ENCODE data around the gene KRTAP9-1.
"Not testable (repeated sequence)": the region's sequence is repeated elsewhere in the genome, so short reads cannot be mapped to it uniquely, and the experiment has no call there.

Gene KRTAP9-1

GRCh38 chr17:41184480-41184961 lies 5.2 kb upstream of the KRTAP9-1 start, which contains the start of gene KRTAP4-1:
KRTAP4-1 (minus strand) TSS chr17:41184911; CDS start chr17:41184854, 57 bp downstream.
- DNase-seq: no peak

GRCh38 chr17:41185001-41185400 lies 4.7 kb upstream of the KRTAP9-1 start:
- no peak for DNase-seq

- DNase-seq: no peak
Measured at GRCh38 chr17:41186872-41187271, 2.8 kb upstream of the KRTAP9-1 start.

- no peak for DNase-seq
Measured at GRCh38 chr17:41190328-41190727, 641 bp downstream of the KRTAP9-1 start.

- no peak for DNase-seq
Measured at GRCh38 chr17:41196068-41196467, 6.4 kb downstream of the KRTAP9-1 start.

GRCh38 chr17:41199421-41200078 lies 9.9 kb downstream of the KRTAP9-1 start:
- no peak for DNase-seq

- no peak for DNase-seq
Measured at GRCh38 chr17:41211845-41212466, 22.3 kb downstream of the KRTAP9-1 start.

GRCh38 chr17:41212524-41213169 lies 23.0 kb downstream of the KRTAP9-1 start:
- DNase-seq: no peak

- no peak for DNase-seq
Measured at GRCh38 chr17:41215681-41216080, 26.0 kb downstream of the KRTAP9-1 start.

- no peak for DNase-seq
Measured at GRCh38 chr17:41223821-41224220, 34.1 kb downstream of the KRTAP9-1 start.

- no peak for DNase-seq
Measured at GRCh38 chr17:41226051-41226450, 36.4 kb downstream of the KRTAP9-1 start.

GRCh38 chr17:41226598-41227095 lies 37.0 kb downstream of the KRTAP9-1 start, which contains the start of gene KRTAP9-2:
KRTAP9-2 (plus strand) TSS chr17:41226648; CDS start chr17:41226655, 7 bp downstream.
- not testable (repeated sequence) for DNase-seq

GRCh38 chr17:41230094-41230493 lies 40.4 kb downstream of the KRTAP9-1 start:
- no peak for DNase-seq

GRCh38 chr17:41231731-41232130 lies 42.0 kb downstream of the KRTAP9-1 start:
- no peak for DNase-seq

GRCh38 chr17:41232399-41233105 lies 42.9 kb downstream of the KRTAP9-1 start, which contains the start of gene KRTAP9-3:
KRTAP9-3 (plus strand) TSS chr17:41232449; CDS start chr17:41232502, 53 bp downstream.
- not testable (repeated sequence) for DNase-seq

GRCh38 chr17:41237116-41237515 lies 47.4 kb downstream of the KRTAP9-1 start:
- DNase-seq: not testable (repeated sequence)

GRCh38 chr17:41237949-41238437 lies 48.3 kb downstream of the KRTAP9-1 start, which contains the start of gene KRTAP9-8:
KRTAP9-8 (plus strand) TSS chr17:41237999; CDS start chr17:41238052, 53 bp downstream.
- DNase-seq: not testable (repeated sequence)

Measured in NCI-H1694 treated with DMSO at 0.1 percent for 48 hours (cell line).